Superior temporal gyrus (tissue), 1 donor: ENCODE data around the gene TRAF3IP3.
A peak's percentile ranks its signal among the peaks of the same experiment; 100 is the strongest.

ENCODE experiments used
- DNase-seq: peaks from one replicate; pipeline ENCODE4 v3.0.0-alpha.2; 2016; ENCODE audit errors: extremely low spot score

The TRAF3IP3 gene

DNA sequence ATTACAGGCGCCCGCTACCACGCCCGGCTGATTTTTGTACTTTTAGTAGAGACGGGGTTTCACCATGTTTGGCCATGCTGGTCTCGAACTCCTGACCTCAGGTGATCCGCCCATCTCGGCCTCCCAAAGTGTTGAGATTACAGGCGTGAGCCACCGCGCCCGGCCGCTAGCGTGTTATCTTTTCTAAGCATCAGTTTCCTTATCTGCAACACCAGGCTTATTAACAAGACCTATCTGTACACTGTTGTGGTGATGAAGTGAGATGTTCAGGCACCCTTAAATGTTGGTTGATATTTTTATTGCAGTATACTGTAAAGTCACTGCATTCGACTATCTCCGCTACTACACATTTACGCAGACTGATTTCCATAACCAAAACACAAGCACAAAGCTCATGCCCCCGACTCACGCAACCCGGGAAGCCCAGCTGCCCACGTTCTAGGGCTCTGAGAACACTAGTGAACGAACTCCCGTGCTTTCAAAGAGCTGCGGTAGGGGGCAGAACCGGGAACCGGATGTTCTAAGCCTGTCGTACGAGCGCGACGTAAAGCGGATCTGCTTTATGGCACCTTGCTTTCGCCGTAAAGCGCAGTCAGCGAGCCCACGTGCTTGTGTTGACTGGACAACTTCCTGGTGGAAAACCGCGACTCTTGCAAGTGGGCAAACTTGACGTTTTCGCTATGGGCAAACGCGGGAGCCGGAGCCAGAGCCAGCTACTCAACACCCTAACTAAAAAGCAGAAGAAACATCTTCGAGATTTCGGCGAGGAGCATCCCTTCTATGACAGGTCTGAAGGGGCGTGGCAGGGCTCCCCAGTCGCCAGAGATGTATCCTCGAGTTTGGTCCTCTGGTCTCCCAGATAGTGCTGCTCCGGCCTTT, 71.8 kb downstream of the TRAF3IP3 start, which contains the start of gene UTP25:
Gene UTP25 (plus strand): TSS at position 589 of the 879 bp plus-strand sequence. CDS start 92 bp downstream, at position 681.
- peak; percentile 98 for DNase-seq

DNA sequence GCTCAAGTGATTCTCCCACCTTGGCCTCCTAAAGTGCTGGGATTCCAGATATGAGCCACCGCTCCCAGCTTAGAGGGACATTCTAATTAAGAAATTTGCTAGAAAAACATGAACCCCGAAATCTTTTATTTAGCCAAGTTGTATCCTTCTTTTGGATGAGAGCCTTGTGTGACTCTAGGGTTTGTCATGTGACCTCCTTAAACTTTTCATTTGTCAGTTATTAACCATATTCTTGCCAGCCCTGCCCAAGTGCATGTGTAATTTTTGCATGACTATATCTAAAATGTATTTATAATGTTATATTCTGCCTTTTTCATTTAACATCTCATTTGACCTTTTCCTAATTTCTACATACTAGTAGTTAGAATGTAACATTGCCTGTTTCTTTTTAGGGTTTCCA, 73.9 kb downstream of the TRAF3IP3 start:
- DNase-seq, result no peak

DNA sequence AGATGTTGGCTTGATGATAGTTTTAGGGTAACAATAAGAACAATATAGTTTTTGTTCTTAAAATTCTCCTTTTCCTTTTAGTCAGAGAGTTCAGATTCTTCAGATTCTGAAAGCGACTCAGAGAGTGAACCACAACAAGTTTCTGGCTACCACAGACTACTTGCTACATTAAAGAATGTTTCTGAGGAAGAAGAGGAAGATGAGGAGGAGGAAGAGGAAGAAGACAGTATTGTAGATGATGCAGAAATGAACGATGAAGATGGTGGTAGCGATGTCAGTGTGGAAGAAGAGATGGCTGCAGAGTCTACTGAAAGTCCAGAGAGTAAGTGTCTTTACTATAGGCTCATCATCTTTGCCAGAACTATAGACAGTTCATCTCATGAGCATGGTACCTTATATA, 74.9 kb downstream of the TRAF3IP3 start:
- DNase-seq, result no peak

DNA sequence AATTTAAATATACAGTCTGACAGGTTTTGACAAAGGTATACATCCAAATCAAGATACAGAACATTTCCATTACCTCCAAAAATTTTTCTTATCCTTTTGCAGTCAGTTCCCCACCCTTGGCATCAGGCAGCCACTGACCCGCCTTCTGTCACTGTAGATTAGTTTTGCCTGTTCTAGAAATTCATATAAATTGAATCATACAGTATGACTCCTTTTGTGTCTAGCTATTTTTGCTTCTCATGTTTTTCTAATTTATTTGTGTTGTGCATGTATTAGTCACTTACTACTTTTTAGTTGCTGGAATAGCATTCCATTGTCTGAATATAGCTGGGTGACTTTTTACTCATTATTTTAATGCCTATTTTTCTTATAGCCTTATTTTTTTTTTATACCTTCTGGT, 75.8 kb downstream of the TRAF3IP3 start:
- DNase-seq, result no peak
